GM12864 (cell line): ENCODE results near the gene F7.

Experiments used
- DNase-seq: peaks from one replicate; pipeline ENCODE4 v3.0.0-alpha.2; 2011; ENCODE audit warnings: low read depth
- H3K4me3 ChIP-seq: 2 replicates; pipeline ENCODE4 v1.5.1; 2011; ENCODE audit warnings: mild to moderate bottlenecking, low read depth, low read length, control low read depth
- CTCF ChIP-seq: IDR thresholded peaks from 2 replicates; pipeline ENCODE4 v1.5.1; 2011; ENCODE audit warnings: low read depth, mild to moderate bottlenecking, moderate library complexity, low read length, control low read depth, inconsistent platforms; ENCODE audit errors: missing control alignments

Gene F7

GRCh38 chr13:113112893-113113845 is 7.6 kb downstream of the F7 start:
- DNase-seq = no peak
- no peak overlapping the region for H3K4me3 ChIP-seq
- TF ChIP-seq CTCF = no peak

GRCh38 chr13:113113846-113114271 is 8.3 kb downstream of the F7 start:
- TF ChIP-seq CTCF = no peak
- H3K4me3 ChIP-seq = no peak overlapping the region
- no peak for DNase-seq

DNA sequence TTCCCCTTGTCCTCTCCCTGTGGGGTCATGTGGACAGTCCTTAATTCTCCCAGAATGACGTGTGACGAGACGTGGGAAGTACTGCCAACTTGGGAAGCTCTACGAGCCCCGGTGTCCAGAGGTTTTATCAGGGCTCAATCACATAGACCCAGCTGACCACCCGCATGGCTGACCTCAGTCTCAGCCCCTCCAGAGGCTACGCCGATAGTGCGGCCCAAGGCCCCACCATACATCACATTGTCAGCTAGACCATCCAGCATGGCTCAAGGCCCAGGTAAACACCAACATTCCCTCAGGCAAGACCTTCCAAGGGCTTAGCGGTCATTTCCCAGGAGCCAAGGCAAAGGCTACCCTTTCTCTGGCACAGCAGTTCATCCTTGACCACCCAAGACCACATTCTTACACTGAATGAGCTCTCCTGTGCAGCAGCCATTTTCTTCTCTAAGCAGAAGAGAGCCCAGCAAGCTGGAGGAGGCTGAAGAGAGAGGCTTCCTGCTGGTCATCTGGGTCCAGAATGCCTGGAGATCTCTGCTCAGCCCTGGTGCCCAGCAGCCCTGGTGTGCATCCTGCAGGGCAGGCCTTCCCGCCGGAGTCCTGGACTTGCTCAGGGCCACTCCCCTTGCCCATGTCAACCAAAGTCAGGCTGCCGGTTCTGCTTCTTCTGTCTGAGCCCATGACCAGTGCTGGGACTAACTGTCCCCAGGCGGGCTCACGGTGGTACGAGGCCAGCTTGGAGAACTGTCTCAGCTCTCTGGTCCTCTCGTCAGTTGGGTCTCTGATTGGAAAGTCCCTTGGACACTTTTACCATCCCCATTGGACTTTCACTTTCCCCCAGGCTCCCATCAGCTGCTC is 9.1 kb downstream of the F7 start:
- no peak for TF ChIP-seq CTCF
- H3K4me3 ChIP-seq = no peak overlapping the region
- no peak for DNase-seq

DNA sequence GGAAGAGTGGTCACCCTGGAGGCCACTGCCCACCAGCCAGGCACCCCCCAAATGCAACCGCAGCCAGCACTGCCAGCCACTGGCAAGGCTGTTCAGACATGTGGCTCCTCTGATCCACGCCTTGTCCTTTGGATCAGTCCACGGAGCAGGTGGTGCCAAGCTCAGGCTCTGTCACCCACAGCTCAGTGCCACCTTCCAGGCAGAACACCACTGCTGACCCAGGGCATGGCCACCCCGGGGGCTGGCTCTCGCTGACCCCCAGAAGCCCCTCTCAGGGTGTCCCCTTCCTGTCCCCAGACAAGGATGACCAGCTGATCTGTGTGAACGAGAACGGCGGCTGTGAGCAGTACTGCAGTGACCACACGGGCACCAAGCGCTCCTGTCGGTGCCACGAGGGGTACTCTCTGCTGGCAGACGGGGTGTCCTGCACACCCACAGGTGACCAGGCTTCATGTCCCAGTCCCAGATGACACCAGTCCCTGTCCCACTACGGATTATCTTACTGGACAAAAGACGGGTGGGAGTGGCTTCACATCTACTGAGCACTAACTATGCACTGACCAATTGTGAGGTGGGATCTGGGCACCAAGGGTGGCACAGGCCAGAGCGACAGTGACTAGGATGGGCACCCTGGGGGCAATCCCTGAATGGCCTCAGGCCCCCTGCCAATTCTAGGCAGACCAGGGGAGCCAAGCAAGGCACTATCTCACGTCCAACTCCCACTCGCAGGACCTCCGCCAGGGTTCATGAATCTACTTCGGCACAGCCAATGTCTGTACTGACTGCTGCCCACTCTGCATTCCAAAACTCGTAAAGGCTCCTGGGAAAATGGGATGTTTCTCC is 10.0 kb downstream of the F7 start:
- H3K4me3 ChIP-seq = no peak overlapping the region
- TF ChIP-seq CTCF = no peak
- DNase-seq = no peak

DNA sequence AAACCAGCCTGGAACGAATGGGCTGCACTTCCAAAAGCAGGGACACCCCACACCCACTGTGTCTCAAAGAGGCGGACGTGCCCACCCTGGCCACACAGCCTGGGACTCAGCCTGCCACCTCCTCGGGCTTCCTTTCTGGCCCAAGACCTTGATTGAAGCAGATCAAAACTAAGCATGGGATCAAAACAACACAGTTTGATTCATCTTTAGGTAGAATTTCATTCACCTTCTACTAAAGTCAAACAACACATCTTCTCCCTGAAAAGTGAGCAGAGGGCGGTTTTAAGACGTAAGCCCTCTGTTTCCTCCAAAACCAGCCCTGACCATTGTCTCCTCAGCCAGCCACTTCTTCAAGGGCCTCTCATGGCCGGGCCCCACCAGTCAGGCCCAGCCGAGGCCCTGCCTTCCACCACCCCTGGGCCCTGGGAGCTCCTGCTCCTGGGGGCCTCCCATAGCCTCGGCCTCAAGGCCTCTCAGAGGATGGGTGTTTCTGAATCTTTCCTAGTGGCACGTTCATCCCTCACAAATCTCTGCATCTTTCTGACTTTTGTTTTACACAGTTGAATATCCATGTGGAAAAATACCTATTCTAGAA is 10.7 kb downstream of the F7 start:
- DNase-seq = no peak
- TF ChIP-seq CTCF = no peak
- H3K4me3 ChIP-seq = no peak overlapping the region

GRCh38 chr13:113116871-113117271 is 11.3 kb downstream of the F7 start:
- H3K4me3 ChIP-seq = no peak overlapping the region
- no peak for TF ChIP-seq CTCF
- DNase-seq = no peak
